HG02870 (cell line): ENCODE measurements around the gene MYBPC1.
"Not testable (repeated sequence)": the region's sequence is repeated elsewhere in the genome, so short reads cannot be mapped to it uniquely, and the experiment has no call there.

Experiments used
- ATAC-seq: cut with Tn5 transposase; IDR thresholded peaks from one replicate; pipeline ENCODE4 v1.9.1; 2021; ENCODE audit warnings: mild to moderate bottlenecking, moderate library complexity; ENCODE audit not compliant: unreplicated experiment

The MYBPC1 gene

GRCh38 chr12:101594700-101595099 lies at the start of gene MYBPC1:
Gene MYBPC1 (plus strand): TSS chr12:101594971. CDS start chr12:101595071, 100 bp downstream.
- ATAC-seq, result no peak

- no peak for ATAC-seq
These were observed 43.2 kb upstream of the MYBPC1 start for GRCh38 chr12:101551362-101552114.

- ATAC-seq, result no peak
These were observed 42.5 kb upstream of the MYBPC1 start for GRCh38 chr12:101552277-101552676.

- ATAC-seq, result no peak
These were observed 37.7 kb upstream of the MYBPC1 start for GRCh38 chr12:101557094-101557493.

- not testable (repeated sequence) for ATAC-seq
These were observed 36.0 kb upstream of the MYBPC1 start for GRCh38 chr12:101558726-101559125.

- ATAC-seq, result no peak
These were observed 31.6 kb upstream of the MYBPC1 start for GRCh38 chr12:101563212-101563611.

- no peak for ATAC-seq
These were observed 29.9 kb upstream of the MYBPC1 start for GRCh38 chr12:101564912-101565311.

- ATAC-seq, result no peak
These were observed 28.5 kb upstream of the MYBPC1 start for GRCh38 chr12:101566318-101566717.

GRCh38 chr12:101567918-101568317 lies 26.9 kb upstream of the MYBPC1 start:
- no peak for ATAC-seq

GRCh38 chr12:101570047-101570446 lies 24.7 kb upstream of the MYBPC1 start:
- ATAC-seq, result no peak

- ATAC-seq, result no peak
These were observed 23.7 kb upstream of the MYBPC1 start for GRCh38 chr12:101571105-101571504.

- no peak for ATAC-seq
These were observed 21.0 kb upstream of the MYBPC1 start for GRCh38 chr12:101573743-101574142.

- ATAC-seq, result no peak
These were observed 16.4 kb upstream of the MYBPC1 start for GRCh38 chr12:101578417-101578816.

- no peak for ATAC-seq
These were observed 13.6 kb upstream of the MYBPC1 start for GRCh38 chr12:101581190-101581589.

GRCh38 chr12:101582937-101583336 lies 11.8 kb upstream of the MYBPC1 start:
- no peak for ATAC-seq

- no peak for ATAC-seq
These were observed 4.4 kb upstream of the MYBPC1 start for GRCh38 chr12:101590383-101590782.

GRCh38 chr12:101591781-101592180 lies 3.0 kb upstream of the MYBPC1 start:
- no peak for ATAC-seq

- ATAC-seq, result no peak
These were observed 2.3 kb upstream of the MYBPC1 start for GRCh38 chr12:101592448-101592847.

- ATAC-seq, result no peak
These were observed 1.9 kb upstream of the MYBPC1 start for GRCh38 chr12:101592921-101593320.

GRCh38 chr12:101596172-101596571 lies 1.4 kb downstream of the MYBPC1 start:
- no peak for ATAC-seq

- ATAC-seq, result no peak
These were observed 2.4 kb downstream of the MYBPC1 start for GRCh38 chr12:101597164-101597563.

- ATAC-seq, result no peak
These were observed 3.7 kb downstream of the MYBPC1 start for GRCh38 chr12:101598483-101598882.

GRCh38 chr12:101599311-101599710 lies 4.5 kb downstream of the MYBPC1 start:
- ATAC-seq, result no peak
